Caco-2 (cell line): ENCODE data around the gene IQGAP2. TPM values are rescaled to one million over a fixed set of nuclear protein-coding genes. Genes with fewer than 3 reads are reported as not detected.

Experiments used
- BruUV-seq: library from RNA; stranded (reverse); fragments of 400-500 nt; replicated peaks from 2 replicates; lab custom pipeline; 2021; lab: Mats Ljungman, UMichigan
- CTCF ChIA-PET: fragments of 300-600 bp; sonication (Branson Sonifier 250); formaldehyde crosslinking; loops from one replicate; lab custom pipeline; 2022; ENCODE audit warnings: antibody characterized with exemption; lab: Charles Lee
- POLR2A ChIA-PET: fragments of 300-600 bp; sonication (Branson Sonifier 250); formaldehyde crosslinking; loops from one replicate; lab custom pipeline; 2022; ENCODE audit warnings: antibody characterized with exemption; lab: Charles Lee
- DNase-seq, 2 experiments: peaks; one replicate each; pipeline versions ENCODE4 v3.0.0 to v3.0.0-alpha.2; 2020 to 2022
- H3K27me3 ChIP-seq: replicated peaks from 2 replicates; pipeline ENCODE4 v1.6.0; 2011; ENCODE audit warnings: low read length; ENCODE audit not compliant: control insufficient read depth, insufficient read depth
- H3K36me3 ChIP-seq: 2 replicates; pipeline ENCODE4 v1.5.1; 2011; ENCODE audit warnings: low read length; ENCODE audit not compliant: control insufficient read depth, insufficient read depth
- H3K4me1 ChIP-seq: fragments of 250-450 bp; sonication (Bioruptor Pico); 2 replicates; pipeline ENCODE4 v1.5.1; 2020; ENCODE audit warnings: mild to moderate bottlenecking
- H3K4me3 ChIP-seq: 2 replicates; pipeline ENCODE4 v1.5.1; 2011; ENCODE audit warnings: low read depth, mild to moderate bottlenecking, control low read depth, low read length
- H3K9me3 ChIP-seq: fragments of 250-450 bp; sonication (Bioruptor Pico); 2 replicates; pipeline ENCODE4 v1.5.1; 2020; ENCODE audit warnings: mild to moderate bottlenecking, moderate library complexity
- H3K27ac Mint-ChIP-seq: one replicate; pipeline ENCODE4 v1.8.0; 2022; ENCODE audit warnings: mixed read lengths; ENCODE audit not compliant: unreplicated experiment
- H3K27me3 Mint-ChIP-seq: one replicate; pipeline ENCODE4 v1.8.0; 2022; ENCODE audit warnings: mixed read lengths; ENCODE audit not compliant: insufficient read depth, unreplicated experiment
- H3K36me3 Mint-ChIP-seq: one replicate; pipeline ENCODE4 v1.8.0; 2022; ENCODE audit warnings: mild to moderate bottlenecking, mixed read lengths; ENCODE audit not compliant: insufficient read depth, unreplicated experiment
- H3K4me1 Mint-ChIP-seq: one replicate; pipeline ENCODE4 v1.8.0; 2022; ENCODE audit warnings: low read depth, mixed read lengths; ENCODE audit not compliant: unreplicated experiment
- H3K4me3 Mint-ChIP-seq: one replicate; pipeline ENCODE4 v1.8.0; 2022; ENCODE audit warnings: mild to moderate bottlenecking, moderate library complexity, mixed read lengths; ENCODE audit not compliant: unreplicated experiment
- H3K9me3 Mint-ChIP-seq: one replicate; pipeline ENCODE4 v1.8.0; 2022; ENCODE audit warnings: mixed read lengths; ENCODE audit not compliant: unreplicated experiment
- intact Hi-C: fragments of 100-400 bp; cut with micrococcal nuclease; formaldehyde crosslinking; loops from one replicate; pipeline ENCODE4 v1.10.0; 2022; ENCODE audit not compliant: unreplicated experiment
- total RNA-seq: library from RNA; stranded (reverse); gene quantifications from 2 replicates; pipeline ENCODE4 v1.2.3, GENCODE V29; 2022
- TF ChIP-seq, protein P1 (sequence below), 2 experiments: fragments of 200-600 bp in 1 of 2; IDR thresholded peaks; 1 replicate in 1 of 2; 2 replicates in 1 of 2; pipeline versions ENCODE4 v1.5.1 to v1.8.0; 2011 to 2022; ENCODE audit warnings: antibody characterized with exemption in 1 of 2, control low read depth in 1 of 2, inconsistent platforms in 1 of 2, low read depth in 1 of 2, low read length in 1 of 2, mild to moderate bottlenecking in 1 of 2, moderate library complexity in 1 of 2; ENCODE audit not compliant: insufficient read depth in 1 of 2, severe bottlenecking in 1 of 2, unreplicated experiment in 1 of 2

The IQGAP2 gene
- total RNA-seq, 1 experiment from 2014 or later = 89.4 TPM

DNA sequence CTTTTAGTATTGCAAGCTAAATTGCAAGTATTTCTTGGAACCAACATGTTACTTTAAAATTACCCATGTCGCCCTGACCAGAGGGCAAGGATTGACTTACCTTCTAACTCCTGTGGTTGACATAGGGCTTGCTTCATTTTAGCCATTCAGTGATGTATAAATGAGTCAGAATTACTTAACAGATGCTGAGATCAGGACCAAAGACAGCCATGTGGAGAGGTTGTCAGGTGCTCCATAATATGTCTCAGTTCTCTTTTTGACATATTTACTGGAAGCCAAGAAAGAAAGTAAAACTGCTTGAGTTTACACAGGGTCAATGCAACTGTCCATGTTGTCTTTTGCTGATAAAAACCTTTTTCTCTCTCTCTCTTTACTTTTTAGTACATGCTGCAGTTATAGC lies 186.9 kb downstream of the IQGAP2 start:
- Histone ChIP-seq H3K4me1 (peaks cover 5% of the 10 kb centered on the region; the same call in 1 of the 2 replicates), H3K27me3 (no peaks in the 10 kb centered on the region), H3K36me3 (no peaks in the 10 kb centered on the region; the same call in 1 of the 2 replicates), H3K9me3 (no peaks in the 10 kb centered on the region), H3K4me3 (no peak overlapping the region)
- Mint-ChIP-seq H3K9me3 (no peaks in the 10 kb centered on the region), H3K36me3 (peaks cover 41% of the 10 kb centered on the region), H3K27me3 (no peaks in the 10 kb centered on the region), H3K27ac (no peak overlapping the region), H3K4me3 (no peak overlapping the region), H3K4me1 (peaks cover 6% of the 10 kb centered on the region)
- TF ChIP-seq, protein P1, sequence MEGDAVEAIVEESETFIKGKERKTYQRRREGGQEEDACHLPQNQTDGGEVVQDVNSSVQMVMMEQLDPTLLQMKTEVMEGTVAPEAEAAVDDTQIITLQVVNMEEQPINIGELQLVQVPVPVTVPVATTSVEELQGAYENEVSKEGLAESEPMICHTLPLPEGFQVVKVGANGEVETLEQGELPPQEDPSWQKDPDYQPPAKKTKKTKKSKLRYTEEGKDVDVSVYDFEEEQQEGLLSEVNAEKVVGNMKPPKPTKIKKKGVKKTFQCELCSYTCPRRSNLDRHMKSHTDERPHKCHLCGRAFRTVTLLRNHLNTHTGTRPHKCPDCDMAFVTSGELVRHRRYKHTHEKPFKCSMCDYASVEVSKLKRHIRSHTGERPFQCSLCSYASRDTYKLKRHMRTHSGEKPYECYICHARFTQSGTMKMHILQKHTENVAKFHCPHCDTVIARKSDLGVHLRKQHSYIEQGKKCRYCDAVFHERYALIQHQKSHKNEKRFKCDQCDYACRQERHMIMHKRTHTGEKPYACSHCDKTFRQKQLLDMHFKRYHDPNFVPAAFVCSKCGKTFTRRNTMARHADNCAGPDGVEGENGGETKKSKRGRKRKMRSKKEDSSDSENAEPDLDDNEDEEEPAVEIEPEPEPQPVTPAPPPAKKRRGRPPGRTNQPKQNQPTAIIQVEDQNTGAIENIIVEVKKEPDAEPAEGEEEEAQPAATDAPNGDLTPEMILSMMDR (IDR thresholded peaks at IDR 0.05; ENCODE audit: insufficient read depth in 1 of 2, low read depth in 1 of 2, low read length in 1 of 2, severe bottlenecking in 1 of 2, unreplicated experiment in 1 of 2) = no peak
- intact Hi-C loops = no loop called here
- CTCF ChIA-PET = no interaction called here
- no TSS peak for BruUV-seq
- POLR2A ChIA-PET = no interaction called here
- no peak for DNase-seq

DNA sequence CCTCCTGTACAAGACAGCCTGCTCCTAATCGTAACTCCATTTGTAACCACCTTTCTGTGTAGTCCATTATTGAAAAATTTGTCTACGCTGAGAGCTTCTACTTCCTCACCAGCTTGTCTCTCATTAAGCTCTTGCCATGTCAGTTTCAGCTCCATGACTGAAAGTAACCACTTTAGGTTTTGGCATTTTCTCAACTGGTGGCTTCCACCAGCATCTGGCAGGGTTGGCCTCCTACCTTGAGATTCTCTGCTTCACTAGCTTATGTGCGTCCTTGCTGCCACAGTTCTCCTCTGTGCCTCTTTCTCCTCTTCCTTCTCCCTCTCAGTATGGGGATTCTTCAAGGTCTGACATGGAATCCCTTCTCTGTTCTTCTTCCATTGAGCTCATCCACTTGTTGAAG lies 188.3 kb downstream of the IQGAP2 start:
- no peak overlapping the region for H3K27ac Mint-ChIP-seq

DNA sequence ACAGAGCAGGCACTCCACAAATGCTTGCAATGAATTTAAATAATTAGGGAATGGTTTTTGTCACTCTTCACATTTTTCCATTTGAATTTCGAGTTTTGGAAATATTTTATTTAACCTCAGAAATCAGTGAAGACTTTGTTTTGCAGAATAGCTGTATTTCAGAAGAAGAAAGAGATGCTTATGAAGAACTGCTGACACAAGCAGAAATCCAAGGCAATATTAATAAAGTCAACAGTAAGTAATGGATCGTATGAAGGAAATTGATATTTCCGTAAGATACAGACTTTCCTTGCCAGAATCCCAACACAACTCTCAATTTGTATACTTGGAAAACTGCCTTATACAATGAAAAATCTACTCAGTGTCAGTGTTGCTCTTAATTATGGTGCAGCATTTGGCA lies 189.6 kb downstream of the IQGAP2 start:
- Mint-ChIP-seq H3K36me3 (peaks cover 56% of the 10 kb centered on the region), H3K27ac (no peak overlapping the region), H3K4me3 (no peak overlapping the region), H3K4me1 (no peaks in the 10 kb centered on the region), H3K27me3 (no peaks in the 10 kb centered on the region), H3K9me3 (no peaks in the 10 kb centered on the region)
- Histone ChIP-seq H3K9me3 (no peaks in the 10 kb centered on the region), H3K36me3 (no peaks in the 10 kb centered on the region; the same call in 1 of the 2 replicates), H3K27me3 (no peaks in the 10 kb centered on the region), H3K4me1 (no peaks in the 10 kb centered on the region), H3K4me3 (no peak overlapping the region)
- POLR2A ChIA-PET = no interaction called here
- no TSS peak for BruUV-seq
- CTCF ChIA-PET = no interaction called here
- DNase-seq = no peak
- intact Hi-C loops = no loop called here
- TF ChIP-seq, protein P1 (IDR thresholded peaks at IDR 0.05; ENCODE audit: insufficient read depth in 1 of 2, low read depth in 1 of 2, low read length in 1 of 2, severe bottlenecking in 1 of 2, unreplicated experiment in 1 of 2) = no peak

More for the DNA sequence above, 188.3 kb downstream of the IQGAP2 start:
- Mint-ChIP-seq H3K27me3 (no peaks in the 10 kb centered on the region), H3K4me1 (no peaks in the 10 kb centered on the region), H3K9me3 (no peaks in the 10 kb centered on the region), H3K4me3 (no peak overlapping the region), H3K36me3 (peaks cover 52% of the 10 kb centered on the region)
- CTCF ChIA-PET = no interaction called here
- intact Hi-C loops = no loop called here
- no peaks in the 10 kb centered on the region for H3K9me3 ChIP-seq
- POLR2A ChIA-PET = no interaction called here
- H3K36me3 ChIP-seq = no peaks in the 10 kb centered on the region; the same call in 1 of the 2 replicates
- no TSS peak for BruUV-seq
- no peak for DNase-seq
- TF ChIP-seq, protein P1 (IDR thresholded peaks at IDR 0.05; ENCODE audit: insufficient read depth in 1 of 2, low read depth in 1 of 2, low read length in 1 of 2, severe bottlenecking in 1 of 2, unreplicated experiment in 1 of 2) = no peak
- no peak overlapping the region for H3K4me3 ChIP-seq
- no peaks in the 10 kb centered on the region for H3K27me3 ChIP-seq
- no peaks in the 10 kb centered on the region for H3K4me1 ChIP-seq
